Measurements from ENCODE around the gene PRTN3. TPM values are rescaled to one million over a fixed set of nuclear protein-coding genes. Genes with fewer than 3 reads are reported as not detected.

Gene PRTN3
- total RNA-seq, 3 donors from 2014 or later = not detected

GRCh38 chr19:882871-883497 is 42.2 kb downstream of the PRTN3 start:
- DNase-seq = no peak
- intact Hi-C loops (cut with DNase I, micrococcal nuclease) = no loop called here
- H3K4me1 ChIP-seq (ENCODE audit: low read depth) = no peaks in the 10 kb centered on the region
- no peak overlapping the region for H3K4me3 ChIP-seq
- TF ChIP-seq CTCF (IDR thresholded peaks at IDR 0.05) = no peak
- no peaks in the 10 kb centered on the region for H3K9me3 ChIP-seq
- H3K36me3 ChIP-seq (ENCODE audit: low read depth) = peaks cover 4% of the 10 kb centered on the region
- ATAC-seq = no peak

DNA sequence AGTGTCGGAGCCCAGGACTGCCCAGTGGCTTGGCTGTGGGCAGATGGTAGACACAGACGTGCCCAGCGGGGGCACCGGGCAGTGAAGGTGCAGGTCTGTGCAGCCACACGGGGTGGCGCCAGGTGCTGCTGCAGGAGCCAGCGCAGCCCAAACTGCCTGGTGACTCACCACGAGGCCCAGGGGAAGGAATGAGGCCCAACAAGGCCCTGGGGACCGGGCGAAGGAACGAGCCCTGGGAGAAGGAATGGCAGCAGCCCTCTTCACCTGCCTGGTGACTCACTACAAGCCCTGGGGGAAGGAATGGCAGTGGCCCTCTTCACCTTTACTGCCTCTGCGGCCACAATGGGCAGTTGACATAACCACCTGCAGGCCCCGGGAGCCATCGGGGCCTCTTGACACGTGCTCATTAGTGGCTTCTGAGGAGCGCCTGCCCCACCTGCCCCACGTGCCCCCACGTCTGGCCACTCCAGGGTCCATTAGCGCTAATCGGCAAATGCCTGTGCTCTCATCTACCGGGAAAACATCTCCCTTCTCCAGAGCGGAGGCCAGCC is 42.9 kb downstream of the PRTN3 start:
- Histone ChIP-seq H3K36me3 (ENCODE audit: low read depth) (peaks cover 4% of the 10 kb centered on the region), H3K4me1 (ENCODE audit: low read depth) (no peaks in the 10 kb centered on the region), H3K4me3 (no peak overlapping the region), H3K9me3 (no peaks in the 10 kb centered on the region)
- no peak for TF ChIP-seq CTCF (IDR thresholded peaks at IDR 0.05)
- intact Hi-C loops (cut with DNase I, micrococcal nuclease) = no loop called here
- DNase-seq (no peak), ATAC-seq (no peak)

GRCh38 chr19:884420-885211 is 43.8 kb downstream of the PRTN3 start:
- peaks cover 5% of the 10 kb centered on the region for H3K36me3 ChIP-seq (ENCODE audit: low read depth)
- H3K4me3 ChIP-seq = no peak overlapping the region
- no peaks in the 10 kb centered on the region for H3K9me3 ChIP-seq
- intact Hi-C loops (cut with DNase I, micrococcal nuclease) = no loop called here
- TF ChIP-seq CTCF (IDR thresholded peaks at IDR 0.05) = no peak
- ATAC-seq (no peak), DNase-seq (no peak)
- no peaks in the 10 kb centered on the region for H3K4me1 ChIP-seq (ENCODE audit: low read depth)

DNA sequence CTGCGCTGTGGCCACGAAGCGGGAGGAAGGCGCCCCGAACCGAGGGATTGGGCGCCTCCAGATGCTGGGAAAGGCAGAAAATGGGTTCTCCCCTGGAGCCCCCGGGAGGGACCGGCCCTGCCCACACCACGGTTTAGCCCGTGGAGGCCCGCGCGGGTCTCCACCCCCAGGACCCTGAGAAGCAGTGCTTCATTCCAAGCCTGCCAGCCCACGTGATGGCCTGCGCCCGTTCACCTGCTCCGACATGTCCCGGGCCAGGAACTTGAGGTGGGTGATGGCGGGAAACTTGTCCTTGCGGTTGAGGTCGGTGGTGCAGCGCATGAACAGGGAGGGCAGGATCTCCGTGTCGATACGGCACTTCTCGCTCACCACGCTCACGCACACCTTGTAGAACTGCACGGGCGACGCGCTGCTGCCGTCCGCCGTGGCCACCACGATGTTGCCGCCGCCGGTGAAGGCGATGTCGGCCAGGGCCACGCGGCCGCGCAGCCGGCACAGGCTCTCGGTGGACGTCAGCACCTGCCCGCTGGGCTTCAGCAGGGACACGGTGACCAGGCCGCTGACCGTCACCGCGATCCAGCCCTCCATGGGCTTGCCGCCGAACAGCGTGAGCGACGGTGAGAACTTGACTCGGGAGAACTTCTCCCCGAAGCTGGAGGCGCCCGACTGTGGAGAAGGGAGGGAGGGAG is 44.9 kb downstream of the PRTN3 start:
- intact Hi-C loops (cut with DNase I, micrococcal nuclease) = no loop called here
- TF ChIP-seq CTCF (IDR thresholded peaks at IDR 0.05) = no peak
- Histone ChIP-seq H3K4me3 (no peak overlapping the region), H3K4me1 (ENCODE audit: low read depth) (no peaks in the 10 kb centered on the region), H3K9me3 (no peaks in the 10 kb centered on the region), H3K36me3 (ENCODE audit: low read depth) (peaks cover 8% of the 10 kb centered on the region)
- ATAC-seq (no peak), DNase-seq (no peak)

- DNase-seq (no peak), ATAC-seq (no peak)
- Histone ChIP-seq H3K4me1 (ENCODE audit: low read depth) (peaks cover 5% of the 10 kb centered on the region), H3K36me3 (ENCODE audit: low read depth) (peaks cover 8% of the 10 kb centered on the region), H3K9me3 (no peaks in the 10 kb centered on the region), H3K4me3 (no peak overlapping the region)
- intact Hi-C loops (cut with DNase I, micrococcal nuclease) = no loop called here
- no peak for TF ChIP-seq CTCF (IDR thresholded peaks at IDR 0.05)
These were observed 46.3 kb downstream of the PRTN3 start for GRCh38 chr19:887072-887471.
